Smooth muscle cell (in vitro differentiated cells): ENCODE data around the gene PLXNA4. TPM values are rescaled to one million over a fixed set of nuclear protein-coding genes. Genes with fewer than 3 reads are reported as not detected.

Experiments used
- DNase-seq: peaks from one replicate; lab custom pipeline; 2025; ENCODE audit not compliant: unreplicated experiment; lab: John Stamatoyannopoulos, UW
- H2AFZ ChIP-seq: fragments of 200-600 bp; sonication (generic); 2 replicates; pipeline ENCODE4 v1.6.0; 2016; ENCODE audit warnings: antibody characterized with exemption, low read depth, mild to moderate bottlenecking
- H3F3A ChIP-seq: fragments of 200-600 bp; sonication (generic); 2 replicates; pipeline ENCODE4 v1.6.0; 2017; ENCODE audit warnings: antibody characterized with exemption, low read depth
- H3K27ac ChIP-seq: fragments of 200-600 bp; sonication (generic); 2 replicates; pipeline ENCODE4 v1.5.1; 2016; ENCODE audit warnings: low read depth, mild to moderate bottlenecking
- H3K27me3 ChIP-seq: fragments of 200-600 bp; sonication (generic); 2 replicates; pipeline ENCODE4 v1.6.1; 2016; ENCODE audit warnings: low read depth, mild to moderate bottlenecking
- H3K36me3 ChIP-seq: fragments of 200-600 bp; sonication (generic); 2 replicates; pipeline ENCODE4 v1.5.1; 2016; ENCODE audit warnings: low read depth
- H3K4me1 ChIP-seq: fragments of 200-600 bp; sonication (generic); 2 replicates; pipeline ENCODE4 v1.5.1; 2016; ENCODE audit warnings: low read depth
- H3K4me2 ChIP-seq: fragments of 200-600 bp; sonication (generic); 2 replicates; pipeline ENCODE4 v1.6.0; 2016; ENCODE audit warnings: mild to moderate bottlenecking
- H3K4me3 ChIP-seq: fragments of 200-600 bp; sonication (generic); 2 replicates; pipeline ENCODE4 v1.5.1; 2016; ENCODE audit warnings: mild to moderate bottlenecking
- H3K79me2 ChIP-seq: fragments of 200-600 bp; sonication (generic); 2 replicates; pipeline ENCODE4 v1.6.0; 2016; ENCODE audit warnings: low read depth, mild to moderate bottlenecking
- H3K9ac ChIP-seq: fragments of 200-600 bp; sonication (generic); 2 replicates; pipeline ENCODE4 v1.6.0; 2016; ENCODE audit warnings: low read depth
- H3K9me3 ChIP-seq: fragments of 200-600 bp; sonication (generic); replicated peaks from 2 replicates; pipeline ENCODE4 v1.5.1; 2016; ENCODE audit warnings: low read depth
- H4K20me1 ChIP-seq: fragments of 200-600 bp; sonication (generic); 2 replicates; pipeline ENCODE4 v1.6.0; 2016; ENCODE audit warnings: low read depth
- WGBS: methylation state at CpG from one replicate; pipeline ENCODE4 v1.1.7; 2016; ENCODE audit warnings: low lambda C conversion rate; 5-methylcytosine and 5-hydroxymethylcytosine counted together
- polyA plus RNA-seq: library from polyadenylated mRNA; unstranded; fragments of >200 nt; fragmentation: Nextera tagmentation; extraction: Ambion mirVana; gene quantifications from 2 replicates; pipeline ENCODE4 v1.2.1, GENCODE V29; 2016
- total RNA-seq: library from RNA; depleted of rRNA; stranded (reverse); fragments of >200 nt; gene quantifications from 2 replicates; pipeline ENCODE4 v1.2.3, GENCODE V29; 2014
- TF ChIP-seq, protein P1 (sequence below): fragments of 200-600 bp; sonication (generic); IDR thresholded peaks from 2 replicates; pipeline ENCODE4 v1.5.1; 2017; ENCODE audit warnings: borderline replicate concordance, mild to moderate bottlenecking, antibody characterized with exemption; ENCODE audit not compliant: insufficient read depth, poor library complexity, severe bottlenecking

PLXNA4 gene
- total and polyA plus RNA-seq, 2 experiments from 2014 or later: 8.5 to 9.9 TPM

DNA sequence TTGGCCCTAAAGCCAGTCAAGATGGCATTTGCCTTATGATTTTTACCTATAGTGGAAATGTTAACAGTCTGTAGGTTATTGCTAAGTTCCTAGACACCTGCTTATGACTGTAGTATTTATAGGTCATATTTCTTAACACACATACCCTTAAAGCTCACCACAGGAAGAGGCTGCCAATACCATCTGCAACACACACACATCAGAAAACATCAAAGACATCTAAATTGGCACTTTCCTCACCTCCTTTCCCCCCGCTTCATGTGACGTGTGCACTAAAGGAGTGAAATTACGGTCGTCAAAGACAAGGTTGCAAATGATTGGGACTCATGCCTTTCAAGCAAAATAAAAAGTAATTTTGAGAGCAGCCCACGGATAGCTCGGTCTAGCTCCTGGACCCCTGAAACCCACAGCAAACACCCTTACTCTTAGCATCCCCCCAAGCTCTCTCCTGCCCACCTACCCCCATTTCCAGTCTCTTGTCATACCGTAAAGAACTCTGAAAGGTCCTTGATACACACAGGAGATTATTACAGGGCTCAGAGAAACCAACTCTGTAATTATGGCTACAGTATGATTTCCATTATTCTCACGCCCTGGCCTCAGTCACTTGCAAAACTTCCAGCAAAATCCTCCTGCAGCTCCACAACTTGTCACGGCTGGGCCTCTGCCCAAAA lies 90.5 kb downstream of the PLXNA4 start:
- no peak overlapping the region for H3K27ac ChIP-seq
- H3K4me3 ChIP-seq: no peak overlapping the region
- H3K4me1 ChIP-seq: no peaks in the 10 kb centered on the region
- no peaks in the 10 kb centered on the region for H3F3A ChIP-seq
- 85% methylated on average over 9 of the region's 9 CpGs for WGBS
- no peaks in the 10 kb centered on the region for H3K36me3 ChIP-seq
- H4K20me1 ChIP-seq: no peaks in the 10 kb centered on the region
- no peak overlapping the region for H3K9ac ChIP-seq
- H3K4me2 ChIP-seq: no peak overlapping the region
- H3K9me3 ChIP-seq: no peaks in the 10 kb centered on the region
- no peak for DNase-seq
- H3K79me2 ChIP-seq: no peaks in the 10 kb centered on the region
- H2AFZ ChIP-seq: no peak overlapping the region
- TF ChIP-seq, protein P1, sequence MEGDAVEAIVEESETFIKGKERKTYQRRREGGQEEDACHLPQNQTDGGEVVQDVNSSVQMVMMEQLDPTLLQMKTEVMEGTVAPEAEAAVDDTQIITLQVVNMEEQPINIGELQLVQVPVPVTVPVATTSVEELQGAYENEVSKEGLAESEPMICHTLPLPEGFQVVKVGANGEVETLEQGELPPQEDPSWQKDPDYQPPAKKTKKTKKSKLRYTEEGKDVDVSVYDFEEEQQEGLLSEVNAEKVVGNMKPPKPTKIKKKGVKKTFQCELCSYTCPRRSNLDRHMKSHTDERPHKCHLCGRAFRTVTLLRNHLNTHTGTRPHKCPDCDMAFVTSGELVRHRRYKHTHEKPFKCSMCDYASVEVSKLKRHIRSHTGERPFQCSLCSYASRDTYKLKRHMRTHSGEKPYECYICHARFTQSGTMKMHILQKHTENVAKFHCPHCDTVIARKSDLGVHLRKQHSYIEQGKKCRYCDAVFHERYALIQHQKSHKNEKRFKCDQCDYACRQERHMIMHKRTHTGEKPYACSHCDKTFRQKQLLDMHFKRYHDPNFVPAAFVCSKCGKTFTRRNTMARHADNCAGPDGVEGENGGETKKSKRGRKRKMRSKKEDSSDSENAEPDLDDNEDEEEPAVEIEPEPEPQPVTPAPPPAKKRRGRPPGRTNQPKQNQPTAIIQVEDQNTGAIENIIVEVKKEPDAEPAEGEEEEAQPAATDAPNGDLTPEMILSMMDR: no peak
- no peaks in the 10 kb centered on the region for H3K27me3 ChIP-seq

DNA sequence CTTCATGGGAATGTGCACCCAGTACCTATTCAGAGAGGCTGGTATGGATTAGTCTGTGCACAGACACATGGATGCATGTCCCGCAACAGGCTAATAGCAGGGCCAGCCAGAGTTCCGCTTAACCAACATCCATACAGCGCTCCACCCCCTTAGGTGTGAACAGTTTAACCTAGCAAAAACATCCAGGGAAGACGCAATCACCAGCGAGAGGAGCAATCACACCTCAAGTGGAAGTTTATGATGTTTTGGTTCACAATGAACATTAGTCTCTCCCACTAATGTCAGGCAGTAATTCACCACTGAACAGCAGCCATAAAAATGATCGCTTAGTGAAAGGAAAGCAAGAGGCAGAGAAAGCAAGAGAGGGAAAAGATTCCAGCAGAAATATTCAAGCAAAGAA lies 91.1 kb downstream of the PLXNA4 start:
- Histone ChIP-seq H3K27ac (no peak overlapping the region), H3K4me1 (no peaks in the 10 kb centered on the region), H4K20me1 (no peaks in the 10 kb centered on the region), H3F3A (no peaks in the 10 kb centered on the region), H2AFZ (no peak overlapping the region), H3K79me2 (no peaks in the 10 kb centered on the region), H3K4me3 (no peak overlapping the region), H3K9ac (no peak overlapping the region), H3K9me3 (no peaks in the 10 kb centered on the region), H3K27me3 (no peaks in the 10 kb centered on the region), H3K4me2 (no peak overlapping the region), H3K36me3 (no peaks in the 10 kb centered on the region)
- TF ChIP-seq, protein P1: no peak
- WGBS: 93% methylated on average over 6 of the region's 6 CpGs
- no peak for DNase-seq

DNA sequence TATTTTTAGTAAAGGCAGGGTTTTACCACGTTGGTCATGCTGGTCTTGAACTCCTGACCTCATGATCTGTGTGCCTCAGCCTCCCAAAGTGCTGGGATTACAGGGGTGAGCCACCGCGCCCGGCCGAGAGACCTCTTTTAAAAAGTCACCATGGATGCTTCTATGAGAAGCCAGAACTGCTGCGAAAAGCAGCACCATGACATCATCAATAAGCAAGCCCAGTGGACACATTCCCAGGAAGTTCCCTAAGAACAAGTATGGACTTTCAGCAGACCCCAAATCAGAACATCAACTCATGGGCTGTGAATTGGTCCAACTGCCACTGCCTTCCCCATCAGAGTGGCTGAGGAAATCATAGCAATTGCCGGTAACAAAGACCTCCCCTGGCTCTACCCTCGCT lies 93.4 kb downstream of the PLXNA4 start:
- no peak for DNase-seq
- Histone ChIP-seq H3K27me3 (no peaks in the 10 kb centered on the region), H3K9ac (no peak overlapping the region), H3K79me2 (no peaks in the 10 kb centered on the region), H3K4me2 (no peak overlapping the region), H3K9me3 (no peaks in the 10 kb centered on the region), H3K4me1 (no peaks in the 10 kb centered on the region), H4K20me1 (no peaks in the 10 kb centered on the region), H3K27ac (no peak overlapping the region), H2AFZ (no peak overlapping the region), H3K36me3 (no peaks in the 10 kb centered on the region), H3K4me3 (no peak overlapping the region), H3F3A (no peaks in the 10 kb centered on the region)
- WGBS: 91% methylated on average over 8 of the region's 8 CpGs
- TF ChIP-seq, protein P1: no peak

DNA sequence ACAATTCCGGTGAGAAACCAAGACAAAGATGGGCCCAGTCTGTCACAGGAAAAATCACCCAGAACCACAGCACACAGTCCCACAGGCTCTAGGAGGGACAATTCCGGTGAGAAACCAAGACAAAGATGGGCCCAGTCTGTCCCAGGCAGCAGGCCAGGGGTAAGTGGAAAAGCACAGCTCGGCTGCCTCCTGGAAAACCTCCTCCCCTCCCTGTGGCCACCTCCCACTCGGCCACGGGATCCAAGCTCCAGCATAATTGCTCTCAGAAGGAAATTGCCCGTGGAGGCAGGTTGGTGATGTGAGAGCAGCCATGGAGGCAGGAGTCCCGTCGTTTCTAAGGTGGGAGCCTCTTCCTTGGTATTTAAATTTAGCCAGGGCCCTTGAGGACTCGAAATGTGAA lies 95.7 kb downstream of the PLXNA4 start:
- Histone ChIP-seq H3K4me3 (no peak overlapping the region), H3K4me1 (peaks cover 5% of the 10 kb centered on the region), H3F3A (no peaks in the 10 kb centered on the region), H4K20me1 (no peaks in the 10 kb centered on the region), H2AFZ (no peak overlapping the region), H3K36me3 (no peaks in the 10 kb centered on the region), H3K27ac (no peak overlapping the region), H3K9ac (no peak overlapping the region), H3K27me3 (no peaks in the 10 kb centered on the region), H3K4me2 (no peak overlapping the region), H3K9me3 (no peaks in the 10 kb centered on the region), H3K79me2 (no peaks in the 10 kb centered on the region)
- WGBS: 81% methylated on average over 9 of the region's 9 CpGs
- no peak for DNase-seq
- TF ChIP-seq, protein P1: no peak
